HEK293T (cell line): ENCODE data around the gene KL.

Source experiments
- ARNT ChIP-seq: fragments of 450-650 bp; IDR thresholded peaks from 2 replicates; pipeline ENCODE4 v1.6.1; 2017; ENCODE audit warnings: mild to moderate bottlenecking
- NFRKB ChIP-seq: fragments of 450-650 bp; IDR thresholded peaks from 2 replicates; pipeline ENCODE4 v1.6.1; 2016; ENCODE audit warnings: mild to moderate bottlenecking, moderate library complexity
- SP1 ChIP-seq: fragments of 450-650 bp; IDR thresholded peaks from 2 replicates; pipeline ENCODE4 v1.6.1; 2017
- SUZ12 ChIP-seq: fragments of 450-650 bp; IDR thresholded peaks from 2 replicates; pipeline ENCODE4 v1.6.1; 2016; ENCODE audit warnings: mild to moderate bottlenecking

DNA sequence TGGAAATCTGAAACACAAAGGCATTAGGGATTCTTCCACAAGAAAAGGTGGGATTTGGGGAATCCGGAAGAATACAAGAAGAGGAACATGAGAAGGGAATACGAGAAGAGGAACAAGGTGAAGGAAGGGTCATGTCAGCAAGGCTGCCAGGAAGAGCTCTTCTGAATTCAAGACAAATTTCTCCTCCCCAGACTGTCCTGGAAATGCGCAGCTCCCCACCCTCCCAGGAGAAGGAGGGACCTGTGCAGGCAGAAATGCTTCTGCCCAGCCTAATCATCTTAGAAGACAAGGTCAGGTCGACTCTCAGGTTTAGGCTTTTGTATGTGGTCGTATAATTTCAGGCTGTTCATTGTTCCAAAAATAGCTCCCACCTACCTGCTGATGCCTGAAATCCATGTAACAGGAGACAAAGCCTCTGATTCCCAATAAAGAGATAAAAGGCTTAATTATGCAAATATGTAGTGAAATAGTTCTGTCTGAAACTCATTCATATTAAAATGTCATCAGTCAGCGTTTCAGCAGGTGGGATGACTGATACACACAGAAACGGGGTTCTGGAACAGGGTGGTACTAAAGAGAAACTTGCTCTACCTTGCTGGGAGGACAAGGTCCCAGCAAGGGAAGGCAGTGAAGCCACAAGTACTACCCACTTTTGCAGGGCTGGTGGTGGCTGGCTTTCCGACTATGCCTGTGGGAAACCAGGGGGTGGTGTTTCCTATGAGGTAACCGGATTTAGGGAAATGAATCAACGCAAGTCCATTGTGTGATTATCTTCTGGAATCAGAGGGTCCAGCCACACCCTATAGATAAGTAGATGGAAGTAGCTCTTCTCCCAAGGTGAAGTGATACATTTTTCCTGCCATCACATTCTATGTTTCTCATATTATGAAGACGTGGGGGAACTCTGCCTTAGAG, 76.1 kb downstream of the KL start:
- TF ChIP-seq ARNT (no peak), SP1 (no peak), NFRKB (no peak), SUZ12 (no peak)
